GM19351 (cell line): ENCODE results near the gene KLHL21.
"Not testable (repeated sequence)": the region's sequence is repeated elsewhere in the genome, so short reads cannot be mapped to it uniquely, and the experiment has no call there.

Source experiments
- ATAC-seq: cut with Tn5 transposase; IDR thresholded peaks from one replicate; pipeline ENCODE4 v1.9.1; 2021; ENCODE audit warnings: mild to moderate bottlenecking, moderate library complexity; ENCODE audit not compliant: unreplicated experiment

KLHL21 gene

DNA sequence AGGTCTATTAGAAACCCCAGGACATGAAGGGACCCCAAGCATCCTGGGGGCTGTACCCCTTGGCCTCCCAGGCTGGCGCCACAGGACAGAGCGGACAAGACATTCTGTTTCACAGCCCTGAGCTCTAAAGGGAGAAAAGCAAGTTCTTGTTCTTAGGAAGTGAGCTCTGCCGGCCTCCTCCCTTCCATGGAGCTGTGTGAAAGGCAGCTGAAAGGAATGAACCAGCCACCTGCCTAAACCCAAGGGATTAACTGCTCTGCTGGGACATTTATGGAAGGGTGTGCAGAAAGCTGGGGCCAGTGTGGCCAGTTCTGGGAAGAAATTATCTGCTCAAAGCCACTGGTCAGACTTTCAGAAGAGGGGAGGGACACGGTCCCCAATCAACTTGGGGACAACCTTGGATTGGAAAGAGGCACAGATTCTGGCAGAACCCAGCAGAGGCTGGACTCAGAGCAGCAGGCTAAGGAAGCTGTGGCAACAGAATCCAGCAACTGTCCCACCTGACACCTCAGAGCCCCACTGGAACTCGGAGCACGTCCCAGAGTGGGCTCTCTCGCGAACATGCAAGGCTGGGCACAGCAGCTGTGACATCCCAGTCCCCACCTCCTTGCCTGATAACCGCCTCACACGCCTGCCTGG lies 2.1 kb downstream of the KLHL21 start:
- ATAC-seq: no peak

DNA sequence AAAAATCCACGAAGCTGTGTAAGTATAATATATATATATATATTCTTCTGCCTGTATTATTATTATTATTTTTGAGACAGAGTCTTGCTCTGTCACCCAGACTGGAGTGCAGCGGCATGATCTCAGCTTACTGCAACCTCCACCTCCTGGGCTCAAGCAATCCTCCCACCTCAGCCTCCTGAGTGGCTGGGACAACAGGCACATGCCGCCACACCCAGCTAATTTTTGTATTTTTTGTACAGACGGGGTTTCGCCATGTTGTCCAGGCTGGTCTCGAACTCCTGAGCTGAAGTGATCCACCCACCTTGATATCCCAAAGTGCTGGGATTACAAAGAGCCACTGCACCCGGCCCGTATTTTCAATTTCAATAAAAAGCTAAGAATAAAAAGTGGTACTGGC lies 2.7 kb downstream of the KLHL21 start:
- ATAC-seq: not testable (repeated sequence)

DNA sequence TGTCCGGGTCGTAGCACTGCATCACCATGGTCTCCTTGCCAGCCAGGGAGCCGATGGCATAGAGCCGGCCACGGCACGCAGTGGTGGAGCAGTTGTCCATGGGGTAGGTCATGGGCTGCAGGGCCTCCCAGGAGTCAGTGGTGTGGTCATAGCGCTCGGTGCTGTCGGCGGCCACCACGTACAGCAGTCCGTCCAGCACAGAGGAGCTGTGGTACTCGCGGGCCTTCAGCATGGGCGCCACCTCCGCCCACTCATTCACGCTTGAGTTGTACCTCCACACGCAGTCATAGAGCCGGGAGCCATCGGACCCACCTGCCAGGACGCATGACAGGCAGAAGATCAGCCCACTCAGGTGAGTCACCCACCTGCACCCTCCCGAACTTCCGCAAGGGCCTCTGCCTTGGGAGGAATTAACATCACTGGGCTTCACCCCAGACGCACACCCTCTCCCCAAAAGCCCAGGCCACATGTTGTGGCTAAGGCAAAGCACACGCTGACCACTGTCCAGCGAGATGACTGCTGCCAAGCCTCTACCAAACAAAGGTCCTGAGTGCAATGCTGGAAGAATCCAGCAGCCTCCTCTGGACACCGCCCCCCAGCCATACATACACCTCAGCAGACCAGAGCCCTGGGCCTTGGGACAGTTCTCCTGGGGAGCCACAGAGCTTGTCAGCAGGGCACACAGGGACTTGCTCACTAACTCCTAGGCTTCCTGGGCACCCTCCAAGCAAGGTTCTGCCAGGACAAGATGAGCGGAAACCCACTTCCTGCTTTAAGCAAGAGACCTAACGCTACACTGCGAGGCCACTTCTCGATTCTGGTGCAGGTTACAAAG lies 3.3 kb downstream of the KLHL21 start:
- ATAC-seq: no peak

DNA sequence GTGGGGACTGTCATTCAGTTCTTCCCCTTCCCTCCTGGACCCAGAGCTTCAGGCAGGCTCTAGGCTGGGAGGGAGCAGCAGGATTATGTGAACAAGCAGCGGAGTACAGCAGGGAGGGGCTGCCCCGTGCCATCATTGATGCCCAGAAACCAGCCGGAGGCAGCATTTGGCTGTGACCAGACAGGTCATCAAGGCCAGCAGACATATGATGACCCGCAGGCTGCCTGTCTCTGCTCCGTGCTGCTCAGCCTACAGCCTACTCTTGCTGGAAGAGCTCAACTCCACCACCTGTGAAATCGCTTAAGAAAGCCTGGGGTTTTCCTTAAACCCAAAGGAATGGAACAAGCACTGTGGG lies 4.9 kb downstream of the KLHL21 start:
- ATAC-seq: no peak

DNA sequence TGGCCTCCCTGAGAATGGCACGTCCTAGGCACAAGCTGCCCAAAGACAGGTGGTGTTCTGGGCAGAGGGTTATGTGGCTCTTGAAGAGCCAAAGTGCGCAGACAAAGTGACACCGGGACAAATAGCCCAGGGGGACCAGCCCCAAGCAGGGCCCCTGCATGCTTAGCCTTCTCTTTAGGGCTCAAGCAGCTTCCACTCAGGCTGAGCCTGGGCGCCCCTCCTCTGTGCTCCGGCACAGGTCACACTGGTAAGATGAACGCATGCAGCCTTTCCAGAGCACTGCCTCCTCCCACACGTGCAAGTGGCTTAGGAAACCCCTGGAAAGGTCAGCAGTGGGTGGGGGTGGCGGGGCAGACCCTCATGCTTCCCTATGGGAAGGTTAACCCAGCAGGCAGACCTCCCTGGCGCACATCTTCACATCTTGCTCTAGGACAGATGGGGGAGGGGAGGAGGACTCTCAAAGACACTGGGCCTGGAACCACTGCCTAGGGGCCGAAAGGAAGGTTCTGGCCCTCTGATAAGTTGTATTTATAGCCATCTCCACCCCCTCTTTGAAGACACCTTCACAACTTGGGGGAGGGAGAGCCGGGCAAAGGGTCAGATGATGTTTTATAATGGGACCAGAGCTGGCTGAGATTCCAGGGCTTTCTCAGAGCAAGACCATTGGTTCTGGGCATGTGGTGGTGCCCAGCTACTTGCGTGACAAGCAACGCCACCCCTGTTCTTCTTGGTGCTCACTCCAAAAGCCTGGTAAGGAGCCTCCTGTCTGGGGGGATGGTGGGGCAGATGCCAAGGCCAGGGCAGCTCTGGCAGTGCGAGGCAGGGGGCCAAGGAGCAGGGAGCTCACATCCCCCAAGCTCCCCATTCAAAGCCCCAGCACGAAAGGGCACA lies 5.5 kb downstream of the KLHL21 start:
- ATAC-seq: no peak

DNA sequence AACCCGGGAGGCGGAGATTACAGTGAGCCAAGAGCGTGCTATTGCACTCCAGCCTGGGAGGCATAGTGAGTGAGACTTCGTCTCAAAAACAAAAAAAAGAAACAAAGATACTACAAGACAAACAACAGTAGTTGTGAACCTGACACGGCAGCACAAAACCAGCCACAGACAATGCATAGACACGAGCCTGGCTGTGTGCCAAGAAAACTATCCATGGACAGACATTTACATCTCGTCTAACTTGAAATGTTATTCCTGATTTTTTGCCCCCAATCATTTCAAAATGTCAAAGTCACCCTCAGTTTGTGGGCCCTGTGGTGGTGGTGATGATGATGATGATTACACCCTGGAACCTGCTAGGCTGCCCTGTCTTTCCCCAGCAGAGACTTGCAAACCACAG lies 6.3 kb downstream of the KLHL21 start:
- ATAC-seq: no peak

DNA sequence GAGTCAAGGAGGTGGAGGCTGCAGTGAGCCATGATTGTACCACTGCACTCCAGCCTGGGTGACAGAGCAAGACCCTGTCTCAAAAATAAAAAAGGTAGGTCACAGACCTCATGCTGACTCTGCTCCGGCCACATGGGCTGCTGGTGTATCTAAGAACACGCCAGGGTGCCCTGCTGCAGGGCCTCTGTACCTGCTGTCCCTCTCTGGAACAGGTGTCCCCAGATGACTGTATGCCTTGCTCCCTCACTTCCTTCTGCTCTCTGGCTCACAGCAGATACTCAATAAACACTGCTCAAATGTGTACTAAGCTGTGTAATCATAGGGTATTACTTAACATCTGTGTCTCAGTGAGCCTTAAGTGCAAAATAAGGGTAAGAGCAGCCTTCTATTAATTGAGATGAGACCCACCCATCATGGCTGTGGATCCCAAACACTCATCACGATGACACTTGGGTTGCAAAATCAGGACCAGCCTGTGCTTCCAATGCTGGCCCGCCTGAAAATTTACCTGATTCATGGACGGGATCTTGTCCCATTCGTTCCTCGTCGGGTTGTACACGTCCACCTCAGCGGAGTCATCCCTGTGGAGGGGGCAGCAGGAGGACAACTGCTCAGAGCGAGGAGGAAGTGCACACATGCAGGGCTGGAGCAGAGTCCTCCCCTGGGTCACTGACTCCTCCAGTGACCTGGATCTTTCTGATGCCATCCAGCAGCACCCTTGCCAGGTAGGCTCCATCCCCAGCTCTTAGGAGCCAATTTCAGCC lies 7.5 kb downstream of the KLHL21 start:
- ATAC-seq: no peak

DNA sequence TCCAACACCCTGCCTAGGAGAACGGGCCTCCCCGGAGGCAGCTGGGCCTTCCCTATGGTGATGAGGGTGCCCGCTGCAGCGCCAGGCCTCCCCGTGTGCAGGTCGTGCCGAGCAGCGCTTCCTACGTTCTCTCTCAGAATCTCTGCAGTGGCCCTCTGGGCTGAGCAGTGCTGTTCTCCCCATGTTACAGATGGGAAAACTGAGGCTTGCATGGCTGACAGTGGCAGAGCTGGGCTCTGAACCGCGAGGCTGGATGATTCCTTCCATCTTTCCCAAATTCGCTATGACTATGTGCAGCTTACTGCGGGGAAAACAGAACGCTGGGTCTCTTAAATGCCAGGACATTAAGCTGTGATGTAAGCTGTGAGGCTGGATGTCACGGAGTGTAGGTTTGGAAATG lies 8.9 kb downstream of the KLHL21 start:
- no peak for ATAC-seq

DNA sequence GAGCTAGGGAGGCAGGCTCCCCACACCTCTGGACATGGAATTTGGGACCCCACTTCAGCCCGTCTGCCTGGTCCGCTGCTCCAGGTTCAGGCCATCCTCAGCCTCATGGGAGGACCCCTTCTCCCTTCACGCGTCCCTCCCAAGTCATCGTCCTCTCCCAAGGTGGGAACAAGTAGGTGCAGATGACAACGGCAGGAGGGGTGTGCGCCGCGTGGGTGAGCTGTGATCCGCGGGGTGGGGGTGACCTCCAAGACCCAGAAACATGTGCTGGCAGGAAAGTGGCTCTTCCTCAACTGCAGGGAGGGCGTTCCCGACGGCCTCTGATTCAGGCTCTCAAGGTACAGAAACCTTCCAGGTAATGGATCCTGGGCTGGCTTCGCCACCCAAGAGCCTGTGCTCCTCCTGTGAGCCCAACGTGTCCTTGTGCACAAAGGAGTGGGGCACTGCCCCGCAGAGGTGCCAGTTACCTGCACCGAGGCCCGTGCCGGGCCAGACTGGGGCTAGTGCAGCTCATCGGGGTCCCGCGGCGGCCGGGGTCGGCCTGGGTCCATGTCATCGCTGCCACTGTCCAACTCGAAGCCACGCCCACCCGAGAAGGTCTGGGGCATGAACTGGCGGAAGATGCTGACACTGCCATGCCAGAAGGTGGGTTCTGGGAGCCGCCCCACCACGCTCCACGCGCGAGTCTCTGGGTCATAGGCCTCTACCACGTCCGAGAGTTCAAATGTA lies 9.6 kb downstream of the KLHL21 start:
- ATAC-seq: no peak

DNA sequence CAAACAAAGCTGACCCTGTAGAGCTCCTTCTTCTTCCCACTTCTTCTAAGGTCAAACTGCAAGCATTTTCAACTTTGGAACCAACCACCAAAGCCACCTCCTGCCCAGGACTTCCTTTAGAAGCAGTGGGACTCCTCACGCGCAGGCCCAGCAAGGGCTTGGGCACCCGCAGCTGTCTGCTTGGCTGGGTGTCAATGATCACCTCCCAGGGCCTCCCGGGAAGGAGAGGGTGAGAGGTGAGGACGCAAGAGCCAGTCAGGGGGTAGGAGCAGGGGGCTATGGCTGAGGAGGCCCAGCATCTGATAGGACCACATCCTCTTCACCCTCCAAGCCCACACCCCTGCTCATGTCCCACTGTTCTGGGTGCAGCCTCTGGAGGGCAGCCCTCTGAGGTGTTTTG lies 10.2 kb downstream of the KLHL21 start:
- ATAC-seq: no peak

DNA sequence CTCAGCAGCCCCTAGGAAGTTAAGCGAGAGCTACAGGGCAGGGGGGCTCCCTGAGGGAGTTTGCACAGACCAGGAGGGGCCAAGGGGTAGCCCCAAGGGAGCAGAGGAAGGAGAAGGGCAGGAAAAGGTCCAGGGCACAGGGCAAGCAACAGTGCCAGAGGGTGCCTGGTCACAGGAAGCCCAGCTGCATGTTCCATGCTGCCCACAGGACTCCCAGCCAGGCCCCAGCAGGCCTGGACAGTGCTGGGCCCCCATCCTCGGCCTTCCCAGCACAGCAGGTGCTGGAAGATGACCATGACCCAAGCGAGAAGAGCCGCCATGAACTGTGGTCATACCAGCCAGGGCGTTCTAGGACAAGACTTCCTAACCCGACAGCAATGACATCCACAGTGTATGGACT lies 11.0 kb downstream of the KLHL21 start:
- ATAC-seq: no peak

DNA sequence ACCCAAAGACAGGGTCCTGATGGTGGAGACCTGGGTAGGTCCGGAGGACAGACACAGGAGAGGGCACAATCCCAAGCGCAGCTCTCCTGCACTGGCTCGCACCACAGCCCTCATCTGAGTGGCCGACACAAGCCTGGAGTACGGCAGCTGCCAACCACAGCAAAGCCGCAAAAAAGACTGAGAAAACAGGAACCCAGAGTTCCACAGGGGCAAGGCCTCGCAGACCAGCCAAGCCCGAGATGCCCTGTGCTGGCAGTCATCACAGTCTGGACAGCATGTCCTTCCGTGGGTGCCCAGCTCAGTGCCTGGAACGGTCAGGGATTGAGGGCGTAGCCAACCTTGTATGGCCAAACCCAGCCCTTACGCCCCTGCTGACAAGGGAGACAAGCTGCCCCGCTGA lies 11.4 kb downstream of the KLHL21 start:
- ATAC-seq: no peak

DNA sequence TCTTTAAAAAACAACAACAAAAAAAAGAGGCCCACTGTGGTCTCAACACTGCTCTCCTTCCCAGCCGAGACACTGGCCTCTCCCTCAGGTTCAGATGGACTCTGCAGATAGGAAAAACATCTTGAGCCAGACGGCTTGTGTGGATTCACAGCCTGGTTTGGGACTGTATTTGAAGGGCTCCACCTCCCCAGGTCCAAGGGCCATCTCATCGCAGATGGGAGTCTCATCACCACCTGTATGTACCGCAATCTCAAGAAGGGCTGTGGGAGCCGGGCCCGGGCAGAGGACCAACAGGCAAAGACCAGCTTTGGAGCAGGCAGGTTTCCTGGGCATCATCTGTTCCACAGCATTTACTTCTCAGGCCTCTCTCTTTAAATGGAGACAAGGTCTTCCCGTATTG lies 12.6 kb downstream of the KLHL21 start:
- no peak for ATAC-seq

DNA sequence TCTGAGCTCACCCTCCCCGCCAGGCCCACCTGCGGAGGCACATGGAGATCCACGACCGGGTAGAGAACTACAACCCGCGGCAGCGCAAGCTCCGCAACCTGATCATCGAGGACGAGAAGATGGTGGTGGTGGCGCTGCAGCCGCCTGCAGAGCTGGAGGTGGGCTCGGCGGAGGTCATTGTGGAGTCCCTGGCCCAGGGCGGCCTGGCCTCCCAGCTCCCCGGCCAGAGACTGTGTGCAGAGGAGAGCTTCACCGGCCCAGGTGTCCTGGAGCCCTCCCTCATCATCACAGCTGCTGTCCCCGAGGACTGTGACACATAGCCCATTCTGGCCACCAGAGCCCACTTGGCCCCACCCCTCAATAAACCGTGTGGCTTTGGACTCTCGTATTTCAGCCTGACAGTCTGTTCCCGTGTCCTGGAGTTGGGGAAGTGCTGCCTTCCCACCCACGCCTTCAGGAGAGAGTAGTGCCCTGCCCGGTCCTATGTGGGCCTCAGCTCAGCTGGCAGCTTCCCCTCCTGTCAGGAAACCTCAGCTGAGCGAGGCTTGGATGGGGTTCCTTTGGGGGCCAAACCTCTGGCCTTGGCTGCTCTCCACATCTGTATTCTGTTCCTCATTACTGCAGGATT lies 13.7 kb downstream of the KLHL21 start:
- ATAC-seq: no peak

DNA sequence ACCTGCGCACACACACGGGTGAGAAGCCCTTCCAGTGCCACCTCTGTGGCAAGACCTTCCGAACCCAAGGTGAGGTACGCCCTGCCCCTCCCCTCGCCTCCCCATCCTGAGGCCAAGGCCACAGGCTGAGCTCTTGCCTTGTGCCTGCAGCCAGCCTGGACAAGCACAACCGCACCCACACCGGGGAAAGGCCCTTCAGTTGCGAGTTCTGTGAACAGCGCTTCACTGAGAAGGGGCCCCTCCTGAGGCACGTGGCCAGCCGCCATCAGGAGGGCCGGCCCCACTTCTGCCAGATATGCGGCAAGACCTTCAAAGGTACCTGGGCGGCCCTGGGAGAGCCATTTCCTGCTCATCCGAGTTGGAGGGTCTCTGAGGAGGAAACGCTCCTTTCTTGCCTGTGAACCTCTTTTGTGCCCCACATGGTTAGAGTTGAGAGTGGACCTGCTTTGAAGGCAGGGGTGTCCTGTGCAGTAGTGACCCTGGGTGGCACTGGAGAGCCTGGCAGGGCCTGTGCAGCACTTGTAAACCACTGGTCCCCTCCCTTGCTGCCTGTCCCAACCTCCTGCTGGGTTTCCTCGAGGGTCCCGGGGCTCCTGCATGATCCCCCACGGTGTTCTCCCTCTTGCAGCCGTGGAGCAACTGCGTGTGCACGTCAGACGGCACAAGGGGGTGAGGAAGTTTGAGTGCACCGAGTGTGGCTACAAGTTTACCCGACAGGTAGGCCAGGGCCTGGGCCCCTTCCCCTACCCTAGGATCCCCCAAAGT lies 14.4 kb downstream of the KLHL21 start:
- no peak for ATAC-seq

DNA sequence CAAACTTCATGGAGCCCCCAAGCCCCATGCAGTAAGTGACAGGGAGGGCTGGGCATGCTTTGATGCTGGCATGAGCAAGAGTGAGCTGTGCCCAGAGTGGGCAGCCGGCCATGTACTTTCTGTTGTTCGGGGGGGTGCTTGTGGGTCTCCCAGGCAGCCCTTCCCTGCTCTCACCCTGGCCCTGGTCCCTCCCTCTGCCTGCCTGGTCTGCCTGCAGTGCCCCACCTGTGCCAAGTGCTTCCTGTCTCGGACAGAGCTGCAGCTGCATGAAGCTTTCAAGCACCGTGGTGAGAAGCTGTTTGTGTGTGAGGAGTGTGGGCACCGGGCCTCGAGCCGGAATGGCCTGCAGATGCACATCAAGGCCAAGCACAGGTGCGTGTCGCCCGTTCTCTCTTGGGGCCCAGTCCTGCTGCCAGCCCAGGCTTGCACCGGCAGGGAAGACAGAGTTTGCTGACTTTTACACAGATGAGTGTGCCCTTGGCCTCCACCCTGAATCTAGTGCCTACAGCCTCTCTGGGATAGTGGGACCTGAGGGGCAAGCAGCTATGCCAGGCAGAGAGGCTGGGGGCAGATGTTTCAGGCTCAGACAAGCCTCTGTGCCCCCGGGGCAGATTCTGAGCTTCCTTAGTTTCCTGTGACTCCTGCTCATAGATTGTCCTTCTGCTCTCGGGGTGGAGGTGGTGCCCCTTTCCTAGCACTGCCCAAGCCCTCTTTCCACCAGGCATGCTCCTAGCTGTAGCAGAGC lies 15.2 kb downstream of the KLHL21 start:
- no peak for ATAC-seq

DNA sequence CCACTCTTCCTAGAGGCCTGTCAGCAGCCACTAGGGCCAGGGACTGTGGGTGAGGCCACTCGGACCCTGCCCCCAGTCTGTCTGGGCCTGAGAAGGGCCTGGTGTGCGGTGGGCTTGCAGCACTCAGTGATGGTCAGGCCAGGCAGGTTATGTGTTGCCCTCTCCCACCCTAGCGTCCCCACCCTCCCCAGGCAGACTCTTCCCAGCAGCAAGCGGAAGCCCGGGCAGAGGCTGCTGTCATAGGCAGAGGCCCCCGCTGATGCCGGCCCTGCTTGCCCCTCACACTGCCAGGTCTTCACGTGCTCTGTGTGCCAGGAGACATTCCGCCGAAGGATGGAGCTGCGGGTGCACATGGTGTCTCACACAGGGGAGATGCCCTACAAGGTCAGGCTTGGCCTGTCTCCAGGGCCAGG lies 16.3 kb downstream of the KLHL21 start:
- ATAC-seq: no peak

DNA sequence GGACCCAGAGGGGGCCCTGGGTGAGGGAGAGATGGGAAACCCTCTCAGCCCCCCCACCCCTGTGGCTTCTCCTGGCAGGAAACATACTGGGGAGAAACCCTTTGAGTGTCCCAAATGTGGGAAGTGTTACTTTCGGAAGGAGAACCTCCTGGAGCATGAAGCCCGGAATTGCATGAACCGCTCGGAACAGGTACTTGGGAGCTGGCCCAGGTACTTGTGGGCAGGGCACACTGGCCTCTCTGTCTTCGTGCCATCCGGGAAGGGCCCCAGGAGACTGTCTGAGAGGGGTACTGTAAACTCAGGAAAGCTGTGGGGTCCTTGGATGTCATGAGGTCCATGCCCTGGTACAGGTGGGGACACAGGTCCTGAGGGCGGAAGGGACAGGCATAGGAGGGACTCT lies 16.8 kb downstream of the KLHL21 start:
- no peak for ATAC-seq
